ENCODE data around the gene MARF1.
"Not testable (repeated sequence)": the region's sequence is repeated elsewhere in the genome, so short reads cannot be mapped to it uniquely, and the experiment has no call there.

Gene MARF1

GRCh38 chr16:15652293-15653001 lies 9.5 kb upstream of the MARF1 start:
- no peak for DNase-seq

GRCh38 chr16:15650698-15651171 lies 7.8 kb upstream of the MARF1 start:
- DNase-seq, result no peak

GRCh38 chr16:15650019-15650697 lies 7.2 kb upstream of the MARF1 start, which contains the start of gene NDE1:
Gene NDE1, plus strand, starts transcription at chr16:15650245. Its CDS starts 14,534 bp downstream, at chr16:15664779.
- DNase-seq, result peak; percentile 89

- DNase-seq, result no peak
Observed at GRCh38 chr16:15649727-15650018, 6.7 kb upstream of the MARF1 start.

- DNase-seq, result not testable (repeated sequence)
Observed at GRCh38 chr16:15649311-15649710, 6.4 kb upstream of the MARF1 start.

GRCh38 chr16:15648135-15648730 lies 5.3 kb upstream of the MARF1 start:
- no peak for DNase-seq

GRCh38 chr16:15647294-15648014 lies 4.5 kb upstream of the MARF1 start:
- DNase-seq, result no peak

GRCh38 chr16:15646557-15647293 lies 3.8 kb upstream of the MARF1 start:
- DNase-seq, result not testable (repeated sequence)

GRCh38 chr16:15644962-15645465 lies 2.1 kb upstream of the MARF1 start:
- not testable (repeated sequence) for DNase-seq

GRCh38 chr16:15644267-15644961 lies 1.5 kb upstream of the MARF1 start:
- peak; percentile 3 for DNase-seq

- DNase-seq, result no peak
Observed at GRCh38 chr16:15643946-15644250, 944 bp upstream of the MARF1 start.

- DNase-seq, result peak; percentile 74
Observed at GRCh38 chr16:15642557-15643047, 352 bp downstream of the MARF1 start.

- DNase-seq, result no peak
Observed at GRCh38 chr16:15641753-15642556, 999 bp downstream of the MARF1 start.

- DNase-seq, result no peak
Observed at GRCh38 chr16:15640966-15641365, 2.0 kb downstream of the MARF1 start.

GRCh38 chr16:15639061-15639568 lies 3.8 kb downstream of the MARF1 start:
- no peak for DNase-seq

- DNase-seq, result no peak
Observed at GRCh38 chr16:15636392-15636873, 6.5 kb downstream of the MARF1 start.

- no peak for DNase-seq
Observed at GRCh38 chr16:15635926-15636325, 7.0 kb downstream of the MARF1 start.

- no peak for DNase-seq
Observed at GRCh38 chr16:15631730-15632409, 11.1 kb downstream of the MARF1 start.

GRCh38 chr16:15621889-15622288 lies 21.1 kb downstream of the MARF1 start:
- DNase-seq, result no peak

- no peak for DNase-seq
Observed at GRCh38 chr16:15621456-15621855, 21.5 kb downstream of the MARF1 start.
